Liver (tissue), 9 donors: Measurements from ENCODE around the gene HOXB5. TPM values are rescaled to one million over a fixed set of nuclear protein-coding genes. Genes with fewer than 3 reads are reported as not detected.
A peak's percentile ranks its signal among the peaks of the same experiment; 100 is the strongest.

Experiments
- DNase-seq: peaks from one replicate; pipeline ENCODE4 v3.0.0-alpha.2; 2017; ENCODE audit warnings: low spot score
- H3K27ac ChIP-seq, 2 donors: one replicate each; pipeline ENCODE4 v1.7.0; 2013; ENCODE audit warnings: inconsistent platforms in 2 of 2, low read length in 2 of 2, control low read depth in 1 of 2, low read depth in 1 of 2, mild to moderate bottlenecking in 1 of 2
- H3K27me3 ChIP-seq, 4 donors: one replicate each; pipeline versions ENCODE4 v1.6.1 to v1.7.0; 2013; ENCODE audit warnings: low read length in 3 of 4, inconsistent platforms in 1 of 4, mild to moderate bottlenecking in 1 of 4, moderate library complexity in 1 of 4; ENCODE audit not compliant: control insufficient read depth in 4 of 4, insufficient read depth in 4 of 4
- H3K36me3 ChIP-seq, 4 donors: one replicate each; pipeline versions ENCODE4 v1.6.1 to v1.7.0; 2013; ENCODE audit warnings: low read length in 3 of 4, mild to moderate bottlenecking in 3 of 4, low read depth in 1 of 4, moderate library complexity in 1 of 4; ENCODE audit not compliant: control insufficient read depth in 4 of 4, insufficient read depth in 3 of 4
- H3K4me1 ChIP-seq, 4 donors: one replicate each; pipeline versions ENCODE4 v1.6.1 to v1.7.0; 2013; ENCODE audit warnings: low read length in 3 of 4, mild to moderate bottlenecking in 3 of 4, moderate library complexity in 1 of 4; ENCODE audit not compliant: control insufficient read depth in 4 of 4, insufficient read depth in 4 of 4
- H3K4me3 ChIP-seq, 3 donors: one replicate each; pipeline versions ENCODE4 v1.6.1 to v1.7.0; 2013; ENCODE audit warnings: low read length in 3 of 3, control low read depth in 1 of 3, low read depth in 1 of 3, mild to moderate bottlenecking in 1 of 3
- H3K9ac ChIP-seq, 2 donors: one replicate each; pipeline ENCODE4 v1.7.0; 2013; ENCODE audit warnings: low read length in 2 of 2, mild to moderate bottlenecking in 2 of 2, moderate library complexity in 2 of 2, control low read depth in 1 of 2, low read depth in 1 of 2
- H3K9me3 ChIP-seq, 4 donors: one replicate each; pipeline versions ENCODE4 v1.6.1 to v1.7.0; 2013; ENCODE audit warnings: low read length in 3 of 4; ENCODE audit not compliant: control insufficient read depth in 4 of 4
- ATF3 ChIP-seq: IDR thresholded peaks from 2 replicates; pipeline ENCODE4 v1.6.1; 2016; ENCODE audit warnings: antibody characterized with exemption
- CTCF ChIP-seq: fragments of 150-350 bp; IDR thresholded peaks from 2 replicates; pipeline ENCODE4 v1.5.1; 2017; ENCODE audit warnings: improper control_type of control experiment, low read depth, low read length; ENCODE audit not compliant: missing input control
- EGR1 ChIP-seq, 2 donors: IDR thresholded peaks; 2 replicates each; pipeline ENCODE4 v1.6.1; 2016 to 2018; ENCODE audit warnings: antibody characterized with exemption in 2 of 2, low read depth in 2 of 2
- FOXA1 ChIP-seq: IDR thresholded peaks from 2 replicates; pipeline ENCODE4 v1.6.1; 2016; ENCODE audit warnings: antibody characterized with exemption
- FOXA2 ChIP-seq: IDR thresholded peaks from 2 replicates; pipeline ENCODE4 v1.6.1; 2016; ENCODE audit warnings: antibody characterized with exemption
- HNF4G ChIP-seq: IDR thresholded peaks from 2 replicates; pipeline ENCODE4 v1.6.1; 2016; ENCODE audit warnings: antibody characterized with exemption
- MAX ChIP-seq: IDR thresholded peaks from 2 replicates; pipeline ENCODE4 v1.6.1; 2016; ENCODE audit warnings: antibody characterized with exemption
- NR2F2 ChIP-seq: IDR thresholded peaks from 2 replicates; pipeline ENCODE4 v1.6.1; 2016; ENCODE audit warnings: antibody characterized with exemption
- RAD21 ChIP-seq, 2 donors: IDR thresholded peaks; 2 replicates each; pipeline ENCODE4 v1.6.1; 2016; ENCODE audit warnings: antibody characterized with exemption in 2 of 2, mild to moderate bottlenecking in 2 of 2
- REST ChIP-seq: IDR thresholded peaks from 2 replicates; pipeline ENCODE4 v1.6.1; 2016; ENCODE audit warnings: antibody characterized with exemption, mild to moderate bottlenecking
- RXRA ChIP-seq, 2 donors: IDR thresholded peaks; 2 replicates each; pipeline ENCODE4 v1.6.1; 2017 to 2018; ENCODE audit warnings: antibody characterized with exemption in 2 of 2, mild to moderate bottlenecking in 1 of 2
- SP1 ChIP-seq: IDR thresholded peaks from 2 replicates; pipeline ENCODE4 v1.6.1; 2018; ENCODE audit warnings: antibody characterized with exemption, mild to moderate bottlenecking
- TAF1 ChIP-seq: conservative IDR thresholded peaks from 2 replicates; pipeline ENCODE4 v1.6.1; 2016; ENCODE audit warnings: antibody characterized with exemption, mild to moderate bottlenecking
- ZBTB33 ChIP-seq: IDR thresholded peaks from 2 replicates; pipeline ENCODE4 v1.6.1; 2016; ENCODE audit warnings: antibody characterized with exemption
- WGBS: extraction: QIAGEN DNeasy Blood & Tissue Kit; methylation state at CpG from one replicate; pipeline ENCODE4 v1.1.7; 2013; 5-methylcytosine and 5-hydroxymethylcytosine counted together
- polyA plus RNA-seq, 2 donors: library from polyadenylated mRNA; stranded (reverse) in 1 of 2; unstranded in 1 of 2; fragments of 200-250 nt in 1 of 2; fragments of >200 nt in 1 of 2; fragmentation: Nextera tagmentation in 1 of 2; extraction: Ambion mirVana in 1 of 2; gene quantifications; one replicate each; pipeline versions ENCODE4 v1.2.1 to v1.2.3, GENCODE V29; 2013 to 2015
- total RNA-seq, 2 donors: library from RNA; depleted of rRNA; stranded (reverse); fragments of >200 nt; gene quantifications; one replicate each; pipeline ENCODE4 v1.2.3, GENCODE V29; 2014
- donor health status: healthy.
- donor health status: healthy.
- donor health status: healthy.
- donor health status: healthy.
- donor health status: healthy.

Gene HOXB5
- total RNA-seq (under 1 TPM in 1 of 2 donors, not detected in 1; 0.08 TPM), polyA plus RNA-seq (under 1 TPM; 0.36 to 0.38 TPM)

GRCh38 chr17:48593126-48593829 lies at the start of gene HOXB5:
TSS of gene HOXB5 (minus strand) at chr17:48593779. CDS start at chr17:48593682, 97 bp downstream.
- peak within 1 kb of the TSS in 1 of 3 donors; percentile 25 for H3K4me3 ChIP-seq
- no peak within 1 kb of the TSS for H3K9ac ChIP-seq
- no peaks in the 10 kb centered on the region for H3K9me3 ChIP-seq
- H3K36me3 ChIP-seq, result no peaks in the 10 kb centered on the region
- TF ChIP-seq NR2F2 (no peak), EGR1 (IDR thresholded peaks at IDR 0.05; ENCODE audit: low read depth in 2 of 2) (no peak), HNF4G (no peak), RAD21 (IDR thresholded peaks at IDR 0.05) (no peak), TAF1 (no peak), ATF3 (no peak), SP1 (no peak), REST (no peak), FOXA2 (no peak), ZBTB33 (no peak), FOXA1 (no peak), RXRA (IDR thresholded peaks at IDR 0.05) (no peak), MAX (no peak), CTCF (no peak)
- no peak for DNase-seq
- H3K27me3 ChIP-seq, result peaks cover 3 to 11% (median 5%) of the 10 kb centered on the region in 4 donors
- 8% methylated on average over 50 of the region's 50 CpGs for WGBS
- peaks cover 2 to 23% (median 4%) of the 10 kb centered on the region in 4 donors for H3K4me1 ChIP-seq
- peak within 1 kb of the TSS; percentile 1 to 51 for H3K27ac ChIP-seq
